Keratinocyte (primary cell): Measurements from ENCODE around the gene KAT7.

ENCODE experiments used
- EZH2 ChIP-seq: IDR thresholded peaks from one replicate; pipeline ENCODE4 v1.6.1; 2012; ENCODE audit warnings: inconsistent platforms, mild to moderate bottlenecking, low read length, moderate library complexity
- TF ChIP-seq, protein P1 (sequence below), 3 experiments: IDR thresholded peaks in 1 of 3; conservative IDR thresholded peaks in 1 of 3; optimal IDR thresholded peaks in 1 of 3; 2 replicates in 2 of 3; 3 replicates in 1 of 3; pipeline versions ENCODE3 to v1.5.1; 2011; ENCODE audit warnings: low read length in 3 of 3, mild to moderate bottlenecking in 3 of 3, moderate library complexity in 2 of 3, control low read depth in 1 of 3, inconsistent platforms in 1 of 3; ENCODE audit not compliant: insufficient read depth in 2 of 3; ENCODE audit errors: extremely low read depth in 1 of 3

DNA sequence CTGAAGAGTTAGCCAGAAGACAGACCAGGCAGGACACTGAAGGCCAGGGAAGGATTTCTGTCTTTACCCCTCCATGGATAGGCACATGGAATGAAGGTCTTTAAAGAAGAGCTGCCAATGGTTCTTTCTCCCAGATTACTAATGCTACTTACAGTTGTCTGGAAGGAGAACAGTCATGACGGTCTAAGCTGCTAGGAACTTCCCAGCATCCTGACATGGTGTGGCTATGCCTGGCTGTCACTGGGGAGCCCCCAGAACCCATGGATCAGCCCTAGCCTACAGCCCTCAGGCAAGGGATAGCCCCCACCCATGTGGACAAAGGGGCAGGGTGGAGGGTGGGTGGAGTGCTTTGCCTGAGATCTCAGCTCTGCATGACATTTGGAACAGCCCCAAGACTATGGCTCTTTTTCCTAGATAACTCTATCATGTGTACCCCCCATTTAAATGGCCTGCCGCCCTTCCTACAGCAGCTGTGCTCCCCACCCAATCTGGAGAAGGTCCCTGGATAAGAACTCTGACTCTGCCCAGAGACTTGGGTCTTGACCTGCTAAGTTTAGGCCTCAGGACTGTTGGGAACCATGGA lies 9.2 kb upstream of the KAT7 start:
- TF ChIP-seq, protein P1, sequence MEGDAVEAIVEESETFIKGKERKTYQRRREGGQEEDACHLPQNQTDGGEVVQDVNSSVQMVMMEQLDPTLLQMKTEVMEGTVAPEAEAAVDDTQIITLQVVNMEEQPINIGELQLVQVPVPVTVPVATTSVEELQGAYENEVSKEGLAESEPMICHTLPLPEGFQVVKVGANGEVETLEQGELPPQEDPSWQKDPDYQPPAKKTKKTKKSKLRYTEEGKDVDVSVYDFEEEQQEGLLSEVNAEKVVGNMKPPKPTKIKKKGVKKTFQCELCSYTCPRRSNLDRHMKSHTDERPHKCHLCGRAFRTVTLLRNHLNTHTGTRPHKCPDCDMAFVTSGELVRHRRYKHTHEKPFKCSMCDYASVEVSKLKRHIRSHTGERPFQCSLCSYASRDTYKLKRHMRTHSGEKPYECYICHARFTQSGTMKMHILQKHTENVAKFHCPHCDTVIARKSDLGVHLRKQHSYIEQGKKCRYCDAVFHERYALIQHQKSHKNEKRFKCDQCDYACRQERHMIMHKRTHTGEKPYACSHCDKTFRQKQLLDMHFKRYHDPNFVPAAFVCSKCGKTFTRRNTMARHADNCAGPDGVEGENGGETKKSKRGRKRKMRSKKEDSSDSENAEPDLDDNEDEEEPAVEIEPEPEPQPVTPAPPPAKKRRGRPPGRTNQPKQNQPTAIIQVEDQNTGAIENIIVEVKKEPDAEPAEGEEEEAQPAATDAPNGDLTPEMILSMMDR (optimal IDR thresholded peaks at IDR 0.05 in 1 of 3, IDR thresholded peaks at IDR 0.05 in 1 of 3, conservative IDR thresholded peaks at IDR 0.05 in 1 of 3; ENCODE audit: extremely low read depth in 1 of 3, insufficient read depth in 2 of 3, low read length in 3 of 3): no peak
- no peak for TF ChIP-seq EZH2
